B cell (primary cell): ENCODE measurements around the gene SLC47A2.

ENCODE experiments used
- EZH2 ChIP-seq: IDR thresholded peaks from 2 replicates; pipeline ENCODE4 v1.6.1; 2012; ENCODE audit warnings: borderline replicate concordance, low read depth, mild to moderate bottlenecking, moderate library complexity, low read length; ENCODE audit not compliant: insufficient read depth, poor library complexity, severe bottlenecking
- TF ChIP-seq, protein P1 (sequence below): fragments of 200-600 bp; IDR thresholded peaks from one replicate; pipeline ENCODE4 v1.8.0; 2022; ENCODE audit warnings: antibody characterized with exemption, mild to moderate bottlenecking

DNA sequence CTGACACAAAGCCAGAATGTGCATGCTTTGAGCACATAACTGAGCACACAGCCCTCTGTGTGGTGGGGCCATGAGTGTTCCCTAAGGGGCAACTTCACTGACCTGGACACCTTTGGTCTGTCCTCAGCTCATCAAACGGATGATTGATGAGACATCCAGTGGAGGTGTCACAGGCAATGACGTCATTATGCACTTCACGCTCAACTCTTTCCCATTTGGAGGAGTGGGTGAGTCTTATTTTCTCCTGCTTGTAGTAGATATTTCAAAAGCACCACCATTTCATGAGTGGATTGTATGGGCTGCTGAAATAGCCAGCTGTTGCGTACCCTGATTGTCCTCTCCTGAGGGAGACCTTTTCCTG is 51.6 kb downstream of the SLC47A2 start:
- TF ChIP-seq, protein P1, sequence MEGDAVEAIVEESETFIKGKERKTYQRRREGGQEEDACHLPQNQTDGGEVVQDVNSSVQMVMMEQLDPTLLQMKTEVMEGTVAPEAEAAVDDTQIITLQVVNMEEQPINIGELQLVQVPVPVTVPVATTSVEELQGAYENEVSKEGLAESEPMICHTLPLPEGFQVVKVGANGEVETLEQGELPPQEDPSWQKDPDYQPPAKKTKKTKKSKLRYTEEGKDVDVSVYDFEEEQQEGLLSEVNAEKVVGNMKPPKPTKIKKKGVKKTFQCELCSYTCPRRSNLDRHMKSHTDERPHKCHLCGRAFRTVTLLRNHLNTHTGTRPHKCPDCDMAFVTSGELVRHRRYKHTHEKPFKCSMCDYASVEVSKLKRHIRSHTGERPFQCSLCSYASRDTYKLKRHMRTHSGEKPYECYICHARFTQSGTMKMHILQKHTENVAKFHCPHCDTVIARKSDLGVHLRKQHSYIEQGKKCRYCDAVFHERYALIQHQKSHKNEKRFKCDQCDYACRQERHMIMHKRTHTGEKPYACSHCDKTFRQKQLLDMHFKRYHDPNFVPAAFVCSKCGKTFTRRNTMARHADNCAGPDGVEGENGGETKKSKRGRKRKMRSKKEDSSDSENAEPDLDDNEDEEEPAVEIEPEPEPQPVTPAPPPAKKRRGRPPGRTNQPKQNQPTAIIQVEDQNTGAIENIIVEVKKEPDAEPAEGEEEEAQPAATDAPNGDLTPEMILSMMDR: no peak
- TF ChIP-seq EZH2: no peak
